ENCODE data around the gene ERC1.

- TF ChIP-seq MAFK (IDR thresholded peaks at IDR 0.05; ENCODE audit: low read depth, low read length) (no peak), CTCF (conservative IDR thresholded peaks at IDR 0.05; ENCODE audit: low read depth, low read length) (no peak), USF2 (IDR thresholded peaks at IDR 0.05; ENCODE audit: low read depth, low read length) (no peak), RCOR1 (IDR thresholded peaks at IDR 0.05; ENCODE audit: insufficient replicate concordance, low read length) (no peak), MAZ (IDR thresholded peaks at IDR 0.05; ENCODE audit: borderline replicate concordance, low read depth, low read length) (no peak), RAD21 (IDR thresholded peaks at IDR 0.05; ENCODE audit: low read length) (no peak)
Measured at GRCh38 chr12:1501695-1502378, 510.8 kb downstream of the ERC1 start.
